GM12874 (cell line): ENCODE data around the gene FPR3.

ENCODE experiments used
- CTCF ChIP-seq: IDR thresholded peaks from 2 replicates; pipeline ENCODE4 v1.5.1; 2011; ENCODE audit warnings: low read depth, mild to moderate bottlenecking, control low read depth, low read length, moderate library complexity; ENCODE audit not compliant: insufficient read depth

Gene FPR3

GRCh38 chr19:51822946-51823345, 28.0 kb downstream of the FPR3 start:
- TF ChIP-seq CTCF, result no peak

GRCh38 chr19:51824281-51825005, 29.5 kb downstream of the FPR3 start:
- TF ChIP-seq CTCF, result no peak

GRCh38 chr19:51830274-51830673, 35.3 kb downstream of the FPR3 start:
- no peak for TF ChIP-seq CTCF

- TF ChIP-seq CTCF, result no peak
Measured at GRCh38 chr19:51837145-51837544, 42.2 kb downstream of the FPR3 start.

GRCh38 chr19:51861870-51862622, 67.1 kb downstream of the FPR3 start:
- TF ChIP-seq CTCF, result no peak

- TF ChIP-seq CTCF, result no peak
Measured at GRCh38 chr19:51873097-51873496, 78.1 kb downstream of the FPR3 start.
